IPS-18a (cell line): ENCODE data around the gene WSCD2.

ENCODE experiments used
- H3K27ac ChIP-seq: one replicate; pipeline ENCODE4 v1.5.1; 2013; ENCODE audit warnings: low read length
- H3K27me3 ChIP-seq: one replicate; pipeline ENCODE4 v1.6.1; 2013; ENCODE audit warnings: mild to moderate bottlenecking, low read length; ENCODE audit not compliant: control insufficient read depth, insufficient read depth
- H3K36me3 ChIP-seq: one replicate; pipeline ENCODE4 v1.6.1; 2013; ENCODE audit warnings: low read depth, low read length; ENCODE audit not compliant: control insufficient read depth
- H3K4me1 ChIP-seq: one replicate; pipeline ENCODE4 v1.6.1; 2013; ENCODE audit warnings: low read depth, low read length; ENCODE audit not compliant: control insufficient read depth
- H3K4me3 ChIP-seq: one replicate; pipeline ENCODE4 v1.5.1; 2013; ENCODE audit warnings: low read length
- H3K9ac ChIP-seq: one replicate; pipeline ENCODE4 v1.6.1; 2013; ENCODE audit warnings: mild to moderate bottlenecking, low read length, moderate library complexity
- H3K9me3 ChIP-seq: one replicate; pipeline ENCODE4 v1.6.1; 2013; ENCODE audit warnings: low read depth, low read length; ENCODE audit not compliant: control insufficient read depth

The WSCD2 gene

GRCh38 chr12:108255252-108255602, 126.1 kb downstream of the WSCD2 start:
- H3K4me3 ChIP-seq = no peak overlapping the region
- H3K4me1 ChIP-seq = peaks cover 20% of the 10 kb centered on the region
- no peaks in the 10 kb centered on the region for H3K36me3 ChIP-seq
- H3K9me3 ChIP-seq = peaks cover 5% of the 10 kb centered on the region
- no peaks in the 10 kb centered on the region for H3K27me3 ChIP-seq
- no peak overlapping the region for H3K9ac ChIP-seq
- H3K27ac ChIP-seq = no peak overlapping the region

- no peaks in the 10 kb centered on the region for H3K36me3 ChIP-seq
These were observed 127.9 kb downstream of the WSCD2 start for GRCh38 chr12:108257004-108257403.

GRCh38 chr12:108257610-108258106, 128.6 kb downstream of the WSCD2 start:
- Histone ChIP-seq H3K9ac (no peak overlapping the region), H3K27ac (no peak overlapping the region), H3K4me1 (peaks cover 19% of the 10 kb centered on the region), H3K36me3 (no peaks in the 10 kb centered on the region), H3K4me3 (no peak overlapping the region), H3K27me3 (no peaks in the 10 kb centered on the region), H3K9me3 (peaks cover 15% of the 10 kb centered on the region)

More at GRCh38 chr12:108257004-108257403, 127.9 kb downstream of the WSCD2 start:
- Histone ChIP-seq H3K9me3 (peaks cover 15% of the 10 kb centered on the region), H3K4me1 (peaks cover 20% of the 10 kb centered on the region), H3K4me3 (no peak overlapping the region), H3K27me3 (no peaks in the 10 kb centered on the region), H3K27ac (no peak overlapping the region), H3K9ac (no peak overlapping the region)

GRCh38 chr12:108260039-108260438, 131.0 kb downstream of the WSCD2 start:
- Histone ChIP-seq H3K4me3 (no peak overlapping the region), H3K9ac (no peak overlapping the region), H3K4me1 (no peaks in the 10 kb centered on the region), H3K9me3 (peaks cover 15% of the 10 kb centered on the region), H3K27me3 (no peaks in the 10 kb centered on the region), H3K36me3 (no peaks in the 10 kb centered on the region), H3K27ac (no peak overlapping the region)

GRCh38 chr12:108260969-108261368, 131.9 kb downstream of the WSCD2 start:
- Histone ChIP-seq H3K9ac (no peak overlapping the region), H3K4me3 (no peak overlapping the region), H3K4me1 (no peaks in the 10 kb centered on the region), H3K9me3 (peaks cover 15% of the 10 kb centered on the region), H3K36me3 (no peaks in the 10 kb centered on the region), H3K27ac (no peak overlapping the region), H3K27me3 (no peaks in the 10 kb centered on the region)

- Histone ChIP-seq H3K4me1 (no peaks in the 10 kb centered on the region), H3K36me3 (no peaks in the 10 kb centered on the region), H3K9me3 (peaks cover 10% of the 10 kb centered on the region), H3K4me3 (no peak overlapping the region), H3K27me3 (no peaks in the 10 kb centered on the region), H3K27ac (no peak overlapping the region), H3K9ac (no peak overlapping the region)
These were observed 136.4 kb downstream of the WSCD2 start for GRCh38 chr12:108265505-108265904.

GRCh38 chr12:108266131-108266530, 137.0 kb downstream of the WSCD2 start:
- Histone ChIP-seq H3K4me3 (no peak overlapping the region), H3K27me3 (no peaks in the 10 kb centered on the region), H3K27ac (no peak overlapping the region), H3K9ac (no peak overlapping the region), H3K36me3 (no peaks in the 10 kb centered on the region), H3K9me3 (peaks cover 6% of the 10 kb centered on the region), H3K4me1 (no peaks in the 10 kb centered on the region)

GRCh38 chr12:108267450-108267849, 138.4 kb downstream of the WSCD2 start:
- Histone ChIP-seq H3K9me3 (no peaks in the 10 kb centered on the region), H3K36me3 (no peaks in the 10 kb centered on the region), H3K27me3 (no peaks in the 10 kb centered on the region), H3K4me3 (no peak overlapping the region), H3K9ac (no peak overlapping the region), H3K4me1 (no peaks in the 10 kb centered on the region), H3K27ac (no peak overlapping the region)

- H3K4me3 ChIP-seq = no peak overlapping the region
- no peaks in the 10 kb centered on the region for H3K4me1 ChIP-seq
- H3K9ac ChIP-seq = no peak overlapping the region
- no peak overlapping the region for H3K27ac ChIP-seq
- H3K36me3 ChIP-seq = no peaks in the 10 kb centered on the region
- H3K9me3 ChIP-seq = no peaks in the 10 kb centered on the region
- no peaks in the 10 kb centered on the region for H3K27me3 ChIP-seq
These were observed 139.3 kb downstream of the WSCD2 start for GRCh38 chr12:108268397-108268796.

- no peak overlapping the region for H3K4me3 ChIP-seq
- no peaks in the 10 kb centered on the region for H3K4me1 ChIP-seq
- H3K27ac ChIP-seq = no peak overlapping the region
- no peak overlapping the region for H3K9ac ChIP-seq
- no peaks in the 10 kb centered on the region for H3K27me3 ChIP-seq
- H3K9me3 ChIP-seq = no peaks in the 10 kb centered on the region
- H3K36me3 ChIP-seq = no peaks in the 10 kb centered on the region
These were observed 140.1 kb downstream of the WSCD2 start for GRCh38 chr12:108269224-108269623.

GRCh38 chr12:108270035-108270848, 141.2 kb downstream of the WSCD2 start:
- H3K27ac ChIP-seq = no peak overlapping the region
- H3K36me3 ChIP-seq = no peaks in the 10 kb centered on the region
- no peaks in the 10 kb centered on the region for H3K9me3 ChIP-seq
- H3K27me3 ChIP-seq = no peaks in the 10 kb centered on the region
- no peak overlapping the region for H3K4me3 ChIP-seq
- H3K9ac ChIP-seq = no peak overlapping the region
- no peaks in the 10 kb centered on the region for H3K4me1 ChIP-seq

GRCh38 chr12:108270849-108271143, 141.7 kb downstream of the WSCD2 start:
- no peaks in the 10 kb centered on the region for H3K27me3 ChIP-seq
- H3K36me3 ChIP-seq = no peaks in the 10 kb centered on the region
- H3K4me3 ChIP-seq = no peak overlapping the region
- no peaks in the 10 kb centered on the region for H3K4me1 ChIP-seq
- H3K9ac ChIP-seq = no peak overlapping the region
- H3K27ac ChIP-seq = no peak overlapping the region
- H3K9me3 ChIP-seq = no peaks in the 10 kb centered on the region
